ENCODE data around the gene GRIFIN. TPM values are rescaled to one million over a fixed set of nuclear protein-coding genes. Genes with fewer than 3 reads are reported as not detected.

Gene GRIFIN
- total and polyA plus RNA-seq, 2 donors: not detected

DNA sequence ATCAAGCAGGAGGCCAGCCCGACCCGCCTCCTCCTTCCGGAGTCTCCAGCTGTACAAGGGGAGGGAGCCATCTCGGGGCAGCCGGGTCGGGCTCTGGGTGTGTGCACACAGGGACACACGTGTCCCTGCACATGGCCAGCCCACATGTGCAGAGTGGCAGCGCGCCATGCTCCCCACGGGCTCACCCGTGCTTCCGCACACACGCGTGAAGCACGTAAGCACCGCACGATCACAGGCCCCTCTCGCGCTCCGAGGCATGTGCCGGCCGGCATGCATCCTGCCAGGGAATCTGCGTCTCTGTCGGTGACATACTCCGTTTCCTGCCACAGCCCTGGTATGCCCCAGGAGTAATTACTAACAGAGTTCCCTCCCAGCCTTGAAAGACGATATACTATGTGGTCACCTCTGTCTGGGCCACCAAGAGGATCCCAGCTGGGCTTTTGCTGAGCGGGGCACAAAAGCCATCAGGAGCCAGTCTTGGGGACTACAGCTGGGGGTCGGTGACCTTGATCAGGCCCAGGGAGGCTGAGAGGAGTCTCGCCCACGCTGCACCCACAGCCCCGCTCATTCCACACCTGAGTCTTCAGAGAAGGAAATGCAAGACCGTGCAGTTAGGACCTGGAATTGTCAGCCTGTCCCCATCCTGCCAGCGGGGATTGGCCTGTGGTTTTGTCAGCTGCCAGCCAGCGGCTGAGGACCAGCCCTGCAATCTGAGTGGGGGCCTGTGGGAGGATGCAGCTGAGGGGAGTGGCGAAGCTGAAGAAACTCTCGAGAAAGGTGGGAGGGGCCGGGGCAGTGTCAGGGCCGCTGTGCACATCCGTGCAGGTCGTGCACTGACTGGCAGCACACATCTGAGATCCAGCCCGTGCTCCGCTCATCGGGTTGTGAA, 32.4 kb upstream of the GRIFIN start:
- 55% methylated on average over 43 of the region's 43 CpGs for WGBS
- no peak overlapping the region for H3K27ac ChIP-seq (ENCODE audit: low read depth)
- H3K4me3 ChIP-seq (ENCODE audit: low read depth, low read length): no peak overlapping the region
- H3K4me1 ChIP-seq (ENCODE audit: insufficient read depth): no peaks in the 10 kb centered on the region
- DNase-seq (ENCODE audit: extremely low spot score): no peak
- no peaks in the 10 kb centered on the region for H3K36me3 ChIP-seq (ENCODE audit: insufficient read depth)

DNA sequence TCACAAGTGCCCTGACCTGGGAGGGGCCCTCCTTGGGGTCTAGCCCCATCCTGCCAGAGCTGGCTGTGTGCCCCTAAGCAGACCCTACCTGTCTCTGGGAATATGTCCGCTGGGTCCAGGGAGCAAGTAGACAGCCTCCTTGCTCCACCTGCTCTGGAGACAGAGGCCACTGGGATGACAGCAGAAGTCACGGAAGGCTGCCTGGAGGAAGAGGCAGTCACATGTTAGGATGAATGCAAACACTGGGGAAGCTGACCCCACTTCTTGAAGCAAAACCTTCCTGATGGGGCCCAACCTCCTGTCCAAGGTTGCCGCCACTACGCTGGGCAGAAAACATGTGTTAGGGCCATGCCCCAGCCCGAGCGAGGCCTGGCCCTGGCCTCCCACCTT, 31.7 kb upstream of the GRIFIN start:
- H3K4me1 ChIP-seq (ENCODE audit: insufficient read depth): no peaks in the 10 kb centered on the region

GRCh38 chr7:2507208-2507916, 31.2 kb upstream of the GRIFIN start:
- no peak for DNase-seq (ENCODE audit: extremely low spot score)
- no peak overlapping the region for H3K27ac ChIP-seq (ENCODE audit: low read depth)
- no peaks in the 10 kb centered on the region for H3K36me3 ChIP-seq (ENCODE audit: insufficient read depth)
- no peak overlapping the region for H3K4me3 ChIP-seq (ENCODE audit: low read depth, low read length)
- WGBS: 87% methylated on average over 26 of the region's 26 CpGs
- H3K4me1 ChIP-seq (ENCODE audit: insufficient read depth): no peaks in the 10 kb centered on the region

More for the DNA sequence above, 31.7 kb upstream of the GRIFIN start:
- Histone ChIP-seq H3K36me3 (ENCODE audit: insufficient read depth) (no peaks in the 10 kb centered on the region), H3K4me3 (ENCODE audit: low read depth, low read length) (no peak overlapping the region), H3K27ac (ENCODE audit: low read depth) (no peak overlapping the region)
- WGBS: 89% methylated on average over 6 of the region's 6 CpGs
- no peak for DNase-seq (ENCODE audit: extremely low spot score)

- Histone ChIP-seq H3K36me3 (ENCODE audit: insufficient read depth) (no peaks in the 10 kb centered on the region), H3K4me1 (ENCODE audit: insufficient read depth) (no peaks in the 10 kb centered on the region), H3K27ac (ENCODE audit: low read depth) (no peak overlapping the region), H3K4me3 (ENCODE audit: low read depth, low read length) (no peak overlapping the region)
- DNase-seq (ENCODE audit: extremely low spot score): no peak
- 95% methylated on average over 14 of the region's 14 CpGs for WGBS
These were observed 29.2 kb upstream of the GRIFIN start for GRCh38 chr7:2505401-2505800.

- H3K4me3 ChIP-seq (ENCODE audit: low read depth, low read length): no peak overlapping the region
These were observed 28.7 kb upstream of the GRIFIN start for GRCh38 chr7:2504889-2505375.

DNA sequence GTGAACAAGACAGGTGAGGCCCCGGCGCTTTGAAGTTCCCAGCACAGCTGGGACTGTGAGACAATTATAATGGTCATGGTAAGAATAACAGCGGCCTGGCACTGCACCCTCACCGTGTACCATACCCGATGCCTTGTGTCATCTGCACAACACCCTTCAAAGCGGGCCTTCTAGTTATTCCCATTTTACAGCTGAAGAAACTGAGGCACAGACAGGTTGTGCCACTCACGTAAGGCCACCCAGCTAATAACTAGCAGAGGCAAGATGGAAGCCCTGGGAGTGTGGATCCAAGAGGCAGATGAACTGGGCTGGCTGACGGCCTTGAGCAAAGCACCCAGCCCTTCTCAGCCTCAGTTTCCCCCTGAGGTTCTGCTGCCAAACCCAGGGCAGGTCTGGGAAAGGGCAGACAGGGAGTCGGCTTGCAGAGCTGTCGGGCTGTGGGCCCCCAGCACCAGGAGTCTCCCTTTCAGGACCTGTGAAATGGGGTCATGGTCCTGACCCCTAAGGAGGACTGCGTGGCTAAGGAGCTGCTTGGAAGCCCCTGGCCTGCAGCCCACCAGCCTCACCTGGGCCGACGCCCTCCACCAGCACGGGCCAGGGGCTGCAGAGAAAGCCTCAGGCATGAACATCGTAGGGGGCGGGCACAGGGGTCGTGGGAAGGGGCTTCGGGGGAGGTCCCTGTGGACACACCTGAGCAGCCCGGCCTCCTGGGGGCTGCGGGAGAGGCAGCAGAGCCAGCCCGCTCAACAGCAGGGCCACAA, 28.1 kb upstream of the GRIFIN start:
- DNase-seq (ENCODE audit: extremely low spot score): no peak
- Histone ChIP-seq H3K27ac (ENCODE audit: low read depth) (no peak overlapping the region), H3K4me1 (ENCODE audit: insufficient read depth) (no peaks in the 10 kb centered on the region), H3K36me3 (ENCODE audit: insufficient read depth) (no peaks in the 10 kb centered on the region), H3K4me3 (ENCODE audit: low read depth, low read length) (no peak overlapping the region)
- 88% methylated on average over 21 of the region's 21 CpGs for WGBS

More at GRCh38 chr7:2504889-2505375, 28.7 kb upstream of the GRIFIN start:
- Histone ChIP-seq H3K27ac (ENCODE audit: low read depth) (no peak overlapping the region), H3K4me1 (ENCODE audit: insufficient read depth) (no peaks in the 10 kb centered on the region), H3K36me3 (ENCODE audit: insufficient read depth) (no peaks in the 10 kb centered on the region)
- DNase-seq (ENCODE audit: extremely low spot score): no peak
- WGBS: 91% methylated on average over 19 of the region's 19 CpGs

DNA sequence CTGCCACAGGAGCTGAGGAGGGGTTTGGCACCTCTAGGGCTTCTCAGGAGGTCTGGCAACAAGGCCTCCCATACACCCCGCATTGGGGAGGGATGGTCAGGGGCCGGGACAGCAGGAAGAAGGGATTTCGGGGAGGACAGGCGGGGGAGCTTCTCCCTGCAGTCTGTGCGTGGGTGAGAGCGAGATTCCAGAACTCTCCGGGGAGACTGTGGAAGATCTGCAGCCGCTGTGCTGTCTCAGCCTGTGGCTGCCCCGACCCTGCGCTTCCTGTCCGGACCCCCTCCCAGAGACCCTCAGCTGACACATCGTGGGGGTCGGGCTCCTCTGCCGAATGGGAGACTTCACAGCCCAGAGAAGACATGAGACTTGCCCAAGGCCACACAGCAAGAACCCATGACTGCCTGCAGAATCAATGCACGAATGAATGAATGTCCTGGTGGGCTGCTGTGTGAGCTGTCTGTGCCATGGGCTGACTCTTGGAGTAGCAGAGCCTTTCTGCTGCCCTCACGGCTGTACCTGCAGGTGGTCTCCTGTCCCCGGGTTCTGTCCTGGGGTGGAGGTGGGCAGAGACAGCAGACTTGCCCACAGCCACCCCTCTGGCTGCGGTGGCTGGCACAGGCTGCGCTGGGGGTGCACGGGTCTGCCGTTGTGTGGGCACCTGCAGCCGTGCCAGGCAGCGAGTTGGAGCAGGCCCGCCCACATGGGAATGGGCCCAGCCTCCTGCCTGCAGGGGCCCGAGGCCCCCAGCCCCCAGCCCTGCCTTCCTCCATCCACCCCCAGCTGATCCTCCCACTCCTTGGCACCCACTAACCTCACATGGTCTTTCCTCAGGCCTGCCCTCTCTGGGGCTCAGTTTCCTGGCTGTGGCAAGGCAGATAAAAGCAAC, 27.1 kb upstream of the GRIFIN start:
- Histone ChIP-seq H3K36me3 (ENCODE audit: insufficient read depth) (no peaks in the 10 kb centered on the region), H3K4me1 (ENCODE audit: insufficient read depth) (no peaks in the 10 kb centered on the region), H3K4me3 (ENCODE audit: low read depth, low read length) (no peak overlapping the region), H3K27ac (ENCODE audit: low read depth) (no peak overlapping the region)
- WGBS: 63% methylated on average over 25 of the region's 25 CpGs
- DNase-seq (ENCODE audit: extremely low spot score): no peak

DNA sequence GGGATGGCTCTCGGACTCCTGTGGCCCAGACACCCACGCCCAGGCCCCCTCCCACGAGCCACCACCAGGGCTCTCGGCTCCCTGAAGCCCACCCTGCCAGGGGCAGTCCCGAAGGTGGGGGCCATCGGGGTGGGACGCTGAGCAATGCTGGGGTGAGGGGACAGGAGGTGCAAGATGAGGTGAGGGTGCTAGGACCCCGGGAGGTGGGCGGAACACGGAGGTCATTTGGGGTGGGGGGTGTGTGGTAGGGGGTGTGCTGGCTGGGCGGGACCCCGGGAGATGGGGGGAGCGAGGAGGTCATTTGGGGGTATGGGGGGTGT, 26.4 kb upstream of the GRIFIN start:
- H3K4me1 ChIP-seq (ENCODE audit: insufficient read depth): no peaks in the 10 kb centered on the region
- 69% methylated on average over 13 of the region's 13 CpGs for WGBS
- H3K27ac ChIP-seq (ENCODE audit: low read depth): no peak overlapping the region
- no peak for DNase-seq (ENCODE audit: extremely low spot score)
- no peak overlapping the region for H3K4me3 ChIP-seq (ENCODE audit: low read depth, low read length)
- no peaks in the 10 kb centered on the region for H3K36me3 ChIP-seq (ENCODE audit: insufficient read depth)

DNA sequence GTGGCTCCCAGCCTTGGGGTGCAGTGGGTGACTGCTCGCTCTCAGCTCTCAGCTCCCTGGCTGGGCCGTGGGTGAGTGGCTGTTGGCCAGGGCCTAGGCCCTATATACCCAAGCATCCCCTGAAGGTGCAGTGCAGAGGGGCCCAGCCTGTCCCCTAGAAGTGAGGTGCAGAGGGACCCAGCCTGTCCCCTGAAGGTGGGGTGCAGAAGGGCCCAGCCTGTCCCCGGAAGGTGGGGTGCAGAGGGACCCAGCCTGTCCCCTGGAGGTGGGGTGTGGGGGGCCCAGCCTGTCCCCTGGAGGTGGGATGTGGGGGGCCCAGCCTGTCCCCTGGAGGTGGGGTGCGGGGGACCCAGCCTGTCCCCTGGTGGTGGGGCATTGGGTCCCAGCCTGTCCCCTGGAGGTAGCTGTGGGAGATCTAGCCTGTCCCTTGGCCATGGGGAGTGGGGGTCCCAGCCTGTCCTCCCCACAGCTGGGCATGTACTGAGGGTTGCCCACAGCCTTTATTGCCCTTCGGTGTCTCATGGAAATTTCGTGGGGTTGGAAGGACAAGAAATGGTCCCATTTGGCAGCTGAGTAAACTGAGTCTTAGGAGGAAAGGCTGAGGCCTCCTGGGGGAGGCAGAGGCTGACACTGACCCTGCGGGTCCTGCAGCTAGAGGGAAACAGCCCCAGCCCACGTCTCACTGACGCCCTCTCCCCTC, 25.9 kb upstream of the GRIFIN start:
- Histone ChIP-seq H3K4me3 (ENCODE audit: low read depth, low read length) (no peak overlapping the region), H3K27ac (ENCODE audit: low read depth) (no peak overlapping the region), H3K36me3 (ENCODE audit: insufficient read depth) (no peaks in the 10 kb centered on the region), H3K4me1 (ENCODE audit: insufficient read depth) (no peaks in the 10 kb centered on the region)
- 87% methylated on average over 9 of the region's 9 CpGs for WGBS
- DNase-seq (ENCODE audit: extremely low spot score): no peak

- no peaks in the 10 kb centered on the region for H3K36me3 ChIP-seq (ENCODE audit: insufficient read depth)
- no peaks in the 10 kb centered on the region for H3K4me1 ChIP-seq (ENCODE audit: insufficient read depth)
- no peak for DNase-seq (ENCODE audit: extremely low spot score)
- H3K4me3 ChIP-seq (ENCODE audit: low read depth, low read length): no peak overlapping the region
- no peak overlapping the region for H3K27ac ChIP-seq (ENCODE audit: low read depth)
- WGBS: 91% methylated on average over 12 of the region's 12 CpGs
These were observed 24.5 kb upstream of the GRIFIN start for GRCh38 chr7:2500701-2501100.

DNA sequence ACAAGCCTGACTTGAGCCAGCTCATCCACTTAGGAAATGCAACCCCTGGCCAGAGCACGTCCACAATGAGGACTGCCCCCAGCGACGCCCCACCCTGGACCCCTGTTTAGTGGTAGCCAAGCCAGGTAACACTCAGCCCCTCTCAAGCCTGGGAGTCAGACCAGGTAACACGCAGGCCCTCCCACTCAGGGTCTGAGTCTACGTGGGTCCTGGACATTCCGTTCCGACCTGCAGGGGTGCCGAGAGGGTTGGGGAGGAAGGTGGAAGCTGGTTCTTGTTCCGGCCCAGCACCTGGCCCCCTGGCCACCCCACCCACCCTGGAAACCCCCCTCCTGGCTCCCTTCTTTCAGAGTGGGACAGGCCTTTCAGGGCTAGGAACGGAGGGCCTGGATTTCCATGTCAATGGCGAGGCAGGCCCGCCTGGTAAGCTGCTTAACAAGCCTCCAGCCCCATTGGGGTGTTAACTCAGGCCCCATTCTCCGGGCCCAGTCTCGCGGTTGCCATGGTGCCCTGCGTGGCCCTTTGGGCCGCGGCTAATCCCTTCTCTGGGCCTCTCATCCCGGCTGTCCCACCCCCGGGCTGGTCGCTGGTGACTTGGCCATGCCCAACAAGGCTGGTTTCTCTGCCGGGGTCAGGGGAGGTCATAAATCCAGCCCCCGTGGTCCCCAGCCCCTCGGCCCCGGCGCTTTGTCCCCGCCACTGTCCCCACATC, 23.7 kb upstream of the GRIFIN start:
- H3K4me1 ChIP-seq (ENCODE audit: insufficient read depth): no peaks in the 10 kb centered on the region
- H3K4me3 ChIP-seq (ENCODE audit: low read depth, low read length): no peak overlapping the region
- no peak for DNase-seq (ENCODE audit: extremely low spot score)
- H3K36me3 ChIP-seq (ENCODE audit: insufficient read depth): no peaks in the 10 kb centered on the region
- 86% methylated on average over 27 of the region's 27 CpGs for WGBS
- no peak overlapping the region for H3K27ac ChIP-seq (ENCODE audit: low read depth)

GRCh38 chr7:2499181-2499580, 23.0 kb upstream of the GRIFIN start:
- H3K27ac ChIP-seq (ENCODE audit: low read depth): no peak overlapping the region
- WGBS: 83% methylated on average over 7 of the region's 7 CpGs
- DNase-seq (ENCODE audit: extremely low spot score): no peak

More at GRCh38 chr7:2499181-2499580, 23.0 kb upstream of the GRIFIN start:
- Histone ChIP-seq H3K4me1 (ENCODE audit: insufficient read depth) (no peaks in the 10 kb centered on the region), H3K36me3 (ENCODE audit: insufficient read depth) (no peaks in the 10 kb centered on the region), H3K4me3 (ENCODE audit: low read depth, low read length) (no peak overlapping the region)
